ENCODE data around the gene CROCC2. TPM values are rescaled to one million over a fixed set of nuclear protein-coding genes. Genes with fewer than 3 reads are reported as not detected.

Gene CROCC2
- polyA plus RNA-seq, 1 donor (not counting 4 experiments of a cell fraction or from before 2014, with no cell fraction given), result not detected

- H3K4me1 ChIP-seq (ENCODE audit: control insufficient read depth, extremely low read depth, insufficient read depth, low read length), result no peaks in the 10 kb centered on the region
- no peaks in the 10 kb centered on the region for H3K36me3 ChIP-seq (ENCODE audit: control insufficient read depth in 2 of 2, extremely low read depth in 1 of 2, insufficient read depth in 2 of 2, low read length in 2 of 2)
- H3K4me3 ChIP-seq (ENCODE audit: control insufficient read depth in 2 of 3, extremely low read depth in 1 of 3, insufficient read depth in 2 of 3, low read depth in 1 of 3, low read length in 3 of 3), result no peak overlapping the region
- H3K9me3 ChIP-seq (ENCODE audit: control insufficient read depth, low read depth, low read length), result no peaks in the 10 kb centered on the region
- no peaks in the 10 kb centered on the region for H3K27me3 ChIP-seq (ENCODE audit: control insufficient read depth, extremely low read depth, insufficient read depth, low read length)
- no peaks in the 10 kb centered on the region for H4K20me1 ChIP-seq (ENCODE audit: control insufficient read depth, extremely low read depth, insufficient read depth, low read length)
- no peak overlapping the region for H2AFZ ChIP-seq (ENCODE audit: control insufficient read depth, low read length)
- no peak for TF ChIP-seq EZH2 (IDR thresholded peaks at IDR 0.05; ENCODE audit: low read length)
- no peak for TF ChIP-seq CTCF (optimal IDR thresholded peaks at IDR 0.05 in 1 of 3, IDR thresholded peaks at IDR 0.05 in 1 of 3, conservative IDR thresholded peaks at IDR 0.05 in 1 of 3; ENCODE audit: extremely low read depth in 1 of 3, insufficient read depth in 2 of 3, low read length in 3 of 3)
- H3K9me1 ChIP-seq (ENCODE audit: control insufficient read depth, extremely low read depth, insufficient read depth, low read length), result no peaks in the 10 kb centered on the region
- no peak for FAIRE-seq
- no peak overlapping the region for H3K4me2 ChIP-seq (ENCODE audit: control insufficient read depth, extremely low read depth, insufficient read depth, low read depth, low read length)
- dilution Hi-C loops (cut with MboI; ENCODE audit: extremely low pct_ligation_motif_present, low sequenced_read_pairs), result no loop called here
- H3K27ac ChIP-seq (ENCODE audit: control insufficient read depth, insufficient read depth, low read length), result no peak overlapping the region
- H3K9ac ChIP-seq (ENCODE audit: control insufficient read depth, extremely low read depth, insufficient read depth, low read length), result no peak overlapping the region
- H3K79me2 ChIP-seq (ENCODE audit: control insufficient read depth, insufficient read depth, low read length), result no peaks in the 10 kb centered on the region
- no peak for DNase-seq (ENCODE audit: low read depth, low spot score)
Observed at GRCh38 chr2:240885566-240885965, 20.6 kb upstream of the CROCC2 start.

- Histone ChIP-seq H3K9me3 (ENCODE audit: control insufficient read depth, low read depth, low read length) (no peaks in the 10 kb centered on the region), H3K27ac (ENCODE audit: control insufficient read depth, insufficient read depth, low read length) (no peak overlapping the region), H3K4me1 (ENCODE audit: control insufficient read depth, extremely low read depth, insufficient read depth, low read length) (no peaks in the 10 kb centered on the region), H3K36me3 (ENCODE audit: control insufficient read depth in 2 of 2, extremely low read depth in 1 of 2, insufficient read depth in 2 of 2, low read length in 2 of 2) (no peaks in the 10 kb centered on the region), H3K9me1 (ENCODE audit: control insufficient read depth, extremely low read depth, insufficient read depth, low read length) (no peaks in the 10 kb centered on the region), H3K79me2 (ENCODE audit: control insufficient read depth, insufficient read depth, low read length) (no peaks in the 10 kb centered on the region), H3K27me3 (ENCODE audit: control insufficient read depth, extremely low read depth, insufficient read depth, low read length) (no peaks in the 10 kb centered on the region), H2AFZ (ENCODE audit: control insufficient read depth, low read length) (no peak overlapping the region), H3K4me2 (ENCODE audit: control insufficient read depth, extremely low read depth, insufficient read depth, low read depth, low read length) (no peak overlapping the region), H3K4me3 (ENCODE audit: control insufficient read depth in 2 of 3, extremely low read depth in 1 of 3, insufficient read depth in 2 of 3, low read depth in 1 of 3, low read length in 3 of 3) (no peak overlapping the region), H3K9ac (ENCODE audit: control insufficient read depth, extremely low read depth, insufficient read depth, low read length) (no peak overlapping the region), H4K20me1 (ENCODE audit: control insufficient read depth, extremely low read depth, insufficient read depth, low read length) (no peaks in the 10 kb centered on the region)
- dilution Hi-C loops (cut with MboI; ENCODE audit: extremely low pct_ligation_motif_present, low sequenced_read_pairs), result no loop called here
- no peak for FAIRE-seq
- TF ChIP-seq CTCF (optimal IDR thresholded peaks at IDR 0.05 in 1 of 3, IDR thresholded peaks at IDR 0.05 in 1 of 3, conservative IDR thresholded peaks at IDR 0.05 in 1 of 3; ENCODE audit: extremely low read depth in 1 of 3, insufficient read depth in 2 of 3, low read length in 3 of 3), result no peak
- TF ChIP-seq EZH2 (IDR thresholded peaks at IDR 0.05; ENCODE audit: low read length), result no peak
- DNase-seq (ENCODE audit: low read depth, low spot score), result no peak
Observed at GRCh38 chr2:240886023-240886565, 20.0 kb upstream of the CROCC2 start.

All from keratinocyte (primary cell).